B cell (primary cell): Measurements from ENCODE around the gene CABP2.

Experiments
- EZH2 ChIP-seq: IDR thresholded peaks from 2 replicates; pipeline ENCODE4 v1.6.1; 2012; ENCODE audit warnings: borderline replicate concordance, low read depth, mild to moderate bottlenecking, moderate library complexity, low read length; ENCODE audit not compliant: insufficient read depth, poor library complexity, severe bottlenecking
- TF ChIP-seq, protein P1 (sequence below): fragments of 200-600 bp; IDR thresholded peaks from one replicate; pipeline ENCODE4 v1.8.0; 2022; ENCODE audit warnings: antibody characterized with exemption, mild to moderate bottlenecking

DNA sequence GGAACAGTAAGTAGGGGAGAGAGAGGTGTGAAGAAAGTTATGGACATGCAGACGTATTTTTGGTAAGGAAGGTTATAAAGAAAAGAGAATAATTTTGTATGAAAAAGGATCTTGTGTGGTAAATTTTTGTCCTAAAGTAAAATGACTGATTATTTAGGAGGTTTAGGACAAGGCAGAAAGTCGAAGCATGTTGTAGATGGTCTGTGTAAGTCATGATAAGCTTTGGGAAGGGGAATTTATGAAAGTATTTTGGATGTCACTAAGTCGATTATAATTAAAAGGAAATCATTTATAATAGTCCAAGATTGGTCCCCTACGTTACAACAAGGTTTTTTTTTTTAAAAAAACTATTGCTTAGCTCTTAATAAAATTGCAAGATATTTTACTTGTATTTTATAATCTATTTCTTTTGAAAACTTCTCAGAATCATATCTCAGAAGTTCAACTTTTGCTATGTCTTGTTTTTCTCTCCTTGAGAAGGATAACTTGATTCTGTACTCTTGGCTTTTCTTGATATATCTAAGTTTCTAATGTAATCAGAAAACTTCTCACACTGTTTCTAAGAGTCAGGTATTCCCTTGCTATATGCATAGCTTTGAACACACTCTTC lies 10.9 kb upstream of the CABP2 start:
- TF ChIP-seq, protein P1, sequence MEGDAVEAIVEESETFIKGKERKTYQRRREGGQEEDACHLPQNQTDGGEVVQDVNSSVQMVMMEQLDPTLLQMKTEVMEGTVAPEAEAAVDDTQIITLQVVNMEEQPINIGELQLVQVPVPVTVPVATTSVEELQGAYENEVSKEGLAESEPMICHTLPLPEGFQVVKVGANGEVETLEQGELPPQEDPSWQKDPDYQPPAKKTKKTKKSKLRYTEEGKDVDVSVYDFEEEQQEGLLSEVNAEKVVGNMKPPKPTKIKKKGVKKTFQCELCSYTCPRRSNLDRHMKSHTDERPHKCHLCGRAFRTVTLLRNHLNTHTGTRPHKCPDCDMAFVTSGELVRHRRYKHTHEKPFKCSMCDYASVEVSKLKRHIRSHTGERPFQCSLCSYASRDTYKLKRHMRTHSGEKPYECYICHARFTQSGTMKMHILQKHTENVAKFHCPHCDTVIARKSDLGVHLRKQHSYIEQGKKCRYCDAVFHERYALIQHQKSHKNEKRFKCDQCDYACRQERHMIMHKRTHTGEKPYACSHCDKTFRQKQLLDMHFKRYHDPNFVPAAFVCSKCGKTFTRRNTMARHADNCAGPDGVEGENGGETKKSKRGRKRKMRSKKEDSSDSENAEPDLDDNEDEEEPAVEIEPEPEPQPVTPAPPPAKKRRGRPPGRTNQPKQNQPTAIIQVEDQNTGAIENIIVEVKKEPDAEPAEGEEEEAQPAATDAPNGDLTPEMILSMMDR, result no peak
- no peak for TF ChIP-seq EZH2
